ENCODE measurements around the gene NCMAP. TPM values are rescaled to one million over a fixed set of nuclear protein-coding genes. Genes with fewer than 3 reads are reported as not detected.

NCMAP gene
- total RNA-seq, 2 donors from 2014 or later, result 0.14 TPM; not detected in 1

DNA sequence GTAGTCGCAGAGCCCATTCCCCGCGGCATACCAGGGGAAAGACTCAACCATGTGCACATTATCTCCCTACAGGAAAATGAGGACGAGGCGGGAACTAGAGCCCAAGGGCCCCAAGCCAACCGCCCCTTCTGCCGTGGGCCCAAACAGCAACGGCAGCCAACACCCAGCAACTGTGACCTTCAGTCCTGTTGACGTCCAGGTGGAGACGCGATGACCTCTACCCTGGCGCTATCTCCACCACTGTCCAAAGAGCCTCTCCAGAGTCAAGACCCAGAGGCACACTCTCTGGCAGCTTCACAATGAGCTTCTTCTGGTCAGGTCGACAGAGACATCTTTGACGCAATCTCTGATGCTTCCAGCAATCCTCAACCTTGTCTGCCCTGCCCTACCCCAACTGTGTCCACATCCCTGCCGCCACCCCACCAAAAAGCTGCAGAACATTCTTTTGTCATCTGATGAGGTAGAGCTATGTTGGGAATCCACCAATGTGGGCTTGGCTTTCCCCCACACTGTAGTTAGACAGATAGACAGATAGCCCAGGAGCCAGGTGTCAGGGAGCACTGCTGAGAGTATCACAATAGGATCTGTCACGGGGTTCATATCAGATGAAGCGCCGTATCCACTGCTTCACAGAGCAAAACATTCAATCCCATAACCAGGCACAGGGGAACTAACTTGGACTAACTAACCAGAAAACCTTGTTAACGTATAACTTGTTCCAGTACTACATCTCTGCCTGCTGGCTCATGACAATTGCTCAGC lies 49.8 kb downstream of the NCMAP start:
- H3K27me3 ChIP-seq (replicated peaks; ENCODE audit: insufficient read depth), result no peaks in the 10 kb centered on the region
- H3K4me1 ChIP-seq (ENCODE audit: control insufficient read depth in 1 of 2, low read depth in 2 of 2), result no peaks in the 10 kb centered on the region
- TF ChIP-seq, protein P1, sequence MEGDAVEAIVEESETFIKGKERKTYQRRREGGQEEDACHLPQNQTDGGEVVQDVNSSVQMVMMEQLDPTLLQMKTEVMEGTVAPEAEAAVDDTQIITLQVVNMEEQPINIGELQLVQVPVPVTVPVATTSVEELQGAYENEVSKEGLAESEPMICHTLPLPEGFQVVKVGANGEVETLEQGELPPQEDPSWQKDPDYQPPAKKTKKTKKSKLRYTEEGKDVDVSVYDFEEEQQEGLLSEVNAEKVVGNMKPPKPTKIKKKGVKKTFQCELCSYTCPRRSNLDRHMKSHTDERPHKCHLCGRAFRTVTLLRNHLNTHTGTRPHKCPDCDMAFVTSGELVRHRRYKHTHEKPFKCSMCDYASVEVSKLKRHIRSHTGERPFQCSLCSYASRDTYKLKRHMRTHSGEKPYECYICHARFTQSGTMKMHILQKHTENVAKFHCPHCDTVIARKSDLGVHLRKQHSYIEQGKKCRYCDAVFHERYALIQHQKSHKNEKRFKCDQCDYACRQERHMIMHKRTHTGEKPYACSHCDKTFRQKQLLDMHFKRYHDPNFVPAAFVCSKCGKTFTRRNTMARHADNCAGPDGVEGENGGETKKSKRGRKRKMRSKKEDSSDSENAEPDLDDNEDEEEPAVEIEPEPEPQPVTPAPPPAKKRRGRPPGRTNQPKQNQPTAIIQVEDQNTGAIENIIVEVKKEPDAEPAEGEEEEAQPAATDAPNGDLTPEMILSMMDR (IDR thresholded peaks at IDR 0.05), result no peak
- no peak overlapping the region for H3K4me3 ChIP-seq
- no peak for DNase-seq (ENCODE audit: low spot score)
- H3K27ac ChIP-seq, result no peak overlapping the region
- H3K9me3 ChIP-seq, result no peaks in the 10 kb centered on the region
- H3K36me3 ChIP-seq, result no peaks in the 10 kb centered on the region
- ATAC-seq (ENCODE audit: insufficient number of reproducible peaks, low FRiP score, low read depth), result no peak

DNA sequence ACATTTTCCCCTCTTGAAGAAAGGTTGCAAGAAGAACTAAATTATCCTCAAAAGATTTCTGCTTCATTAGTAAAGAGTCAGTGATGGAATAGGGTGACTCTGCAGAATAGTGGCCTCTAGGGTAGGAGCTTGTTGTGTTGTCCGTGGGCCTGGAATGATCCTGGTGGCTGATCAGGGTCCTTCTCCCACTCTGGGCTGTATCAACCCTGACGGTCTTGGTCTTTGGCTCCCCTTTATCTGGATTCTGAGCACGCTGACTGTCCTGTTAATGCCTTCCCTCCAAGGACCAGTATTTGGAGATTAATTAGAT lies 50.4 kb downstream of the NCMAP start:
- H3K4me1 ChIP-seq (ENCODE audit: control insufficient read depth in 1 of 2, low read depth in 2 of 2), result no peaks in the 10 kb centered on the region
- DNase-seq (ENCODE audit: low spot score) (no peak), ATAC-seq (ENCODE audit: insufficient number of reproducible peaks, low FRiP score, low read depth) (no peak)
- no peak overlapping the region for H3K4me3 ChIP-seq
- TF ChIP-seq, protein P1 (IDR thresholded peaks at IDR 0.05), result no peak
- H3K27ac ChIP-seq, result no peak overlapping the region
- no peaks in the 10 kb centered on the region for H3K27me3 ChIP-seq (replicated peaks; ENCODE audit: insufficient read depth)
- no peaks in the 10 kb centered on the region for H3K36me3 ChIP-seq
- no peaks in the 10 kb centered on the region for H3K9me3 ChIP-seq

DNA sequence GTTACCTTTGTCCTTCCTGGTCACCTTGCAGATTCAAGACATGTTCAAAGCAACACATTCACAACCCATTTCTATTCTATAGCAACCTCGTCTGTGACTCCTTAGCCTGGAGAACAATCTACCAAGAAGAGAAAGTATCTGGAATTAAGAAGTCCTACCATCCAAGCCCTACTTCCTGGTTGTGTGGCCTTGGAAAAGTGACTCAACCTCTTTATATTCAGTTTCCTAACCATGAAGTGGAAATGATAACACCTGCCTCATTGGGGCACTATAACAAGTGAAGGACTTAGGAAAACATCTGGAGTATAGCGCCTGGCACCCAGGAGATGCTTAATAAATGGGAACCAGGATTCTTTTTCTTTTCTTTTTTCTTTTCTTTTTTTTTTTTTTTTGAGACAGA lies 50.7 kb downstream of the NCMAP start:
- no peak for ATAC-seq (ENCODE audit: insufficient number of reproducible peaks, low FRiP score, low read depth)
- H3K4me3 ChIP-seq, result no peak overlapping the region
- DNase-seq (ENCODE audit: low spot score), result no peak
- TF ChIP-seq, protein P1 (IDR thresholded peaks at IDR 0.05), result no peak
- no peaks in the 10 kb centered on the region for H3K9me3 ChIP-seq
- H3K4me1 ChIP-seq (ENCODE audit: control insufficient read depth in 1 of 2, low read depth in 2 of 2), result no peaks in the 10 kb centered on the region
- H3K27ac ChIP-seq, result no peak overlapping the region
- no peaks in the 10 kb centered on the region for H3K36me3 ChIP-seq
- H3K27me3 ChIP-seq (replicated peaks; ENCODE audit: insufficient read depth), result no peaks in the 10 kb centered on the region

DNA sequence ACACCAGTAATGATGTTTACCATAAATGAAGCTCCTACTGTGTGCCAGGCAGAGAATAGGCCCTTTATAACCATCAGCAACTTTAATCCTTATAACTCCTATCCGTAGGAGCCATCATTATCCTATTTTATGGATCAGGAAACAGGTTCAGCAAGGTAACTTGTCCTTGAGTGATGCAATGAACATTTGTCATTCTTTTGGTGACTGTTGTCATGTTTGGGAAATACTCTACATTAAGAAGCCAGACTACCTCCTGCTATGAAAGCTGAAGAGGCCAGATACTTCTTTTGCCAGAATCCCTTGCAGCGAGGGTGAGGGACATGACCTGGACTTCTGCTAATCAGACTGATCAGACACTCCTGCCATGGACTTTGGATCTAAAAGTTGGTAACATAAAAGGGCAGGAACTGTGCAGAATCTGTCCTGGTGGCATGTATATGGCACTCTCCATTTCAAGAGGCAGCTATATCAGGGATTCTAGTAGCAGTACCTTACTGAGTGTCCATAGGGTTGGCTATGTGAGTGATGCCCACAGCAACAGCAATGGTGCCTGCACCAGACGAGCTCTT lies 54.1 kb downstream of the NCMAP start:
- Histone ChIP-seq H3K36me3 (no peaks in the 10 kb centered on the region), H3K4me3 (no peak overlapping the region), H3K9me3 (no peaks in the 10 kb centered on the region), H3K4me1 (ENCODE audit: control insufficient read depth in 1 of 2, low read depth in 2 of 2) (no peaks in the 10 kb centered on the region), H3K27me3 (replicated peaks; ENCODE audit: insufficient read depth) (no peaks in the 10 kb centered on the region), H3K27ac (no peak overlapping the region)
- ATAC-seq (ENCODE audit: insufficient number of reproducible peaks, low FRiP score, low read depth) (no peak), DNase-seq (ENCODE audit: low spot score) (no peak)
- TF ChIP-seq, protein P1 (IDR thresholded peaks at IDR 0.05), result no peak

DNA sequence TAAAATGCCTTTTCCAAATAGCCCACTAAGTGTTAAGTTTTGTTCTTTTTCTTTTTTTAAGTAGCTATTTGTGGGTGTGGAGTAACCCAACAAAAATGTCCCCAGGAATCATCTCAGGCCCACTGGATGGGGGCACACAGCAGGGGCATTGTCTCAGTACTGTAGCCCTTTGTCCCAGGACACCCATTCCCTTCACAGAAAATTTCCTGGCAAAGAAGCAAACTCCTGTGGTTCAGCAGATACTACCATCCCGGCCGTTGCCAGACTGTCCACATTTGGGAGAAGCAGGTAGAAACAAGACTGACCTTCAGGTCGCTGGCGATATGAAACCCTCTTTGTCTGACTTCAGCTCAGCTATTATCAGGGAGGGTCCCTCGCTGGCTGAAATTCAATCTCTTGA lies 63.5 kb downstream of the NCMAP start:
- TF ChIP-seq, protein P1 (IDR thresholded peaks at IDR 0.05), result no peak
- Histone ChIP-seq H3K27ac (no peak overlapping the region), H3K4me1 (ENCODE audit: control insufficient read depth in 1 of 2, low read depth in 2 of 2) (no peaks in the 10 kb centered on the region), H3K27me3 (replicated peaks; ENCODE audit: insufficient read depth) (no peaks in the 10 kb centered on the region), H3K9me3 (no peaks in the 10 kb centered on the region), H3K4me3 (no peak overlapping the region), H3K36me3 (no peaks in the 10 kb centered on the region)
- DNase-seq (ENCODE audit: low spot score), result no peak
- ATAC-seq (ENCODE audit: insufficient number of reproducible peaks, low FRiP score, low read depth), result no peak

All from thoracic aorta (tissue), 2 donors.